Panc1 (cell line): ENCODE measurements around the gene DNAH12. TPM values are rescaled to one million over a fixed set of nuclear protein-coding genes. Genes with fewer than 3 reads are reported as not detected.

Experiments used
- ATAC-seq: fragments of 200-7000 bp; cut with Tn5 transposase; 2 replicates; pipeline ENCODE4 v1.9.1; 2020; ENCODE audit warnings: mild to moderate bottlenecking, moderate library complexity
- BruUV-seq: library from RNA; stranded (reverse); fragments of 400-500 nt; replicated peaks from 2 replicates; lab custom pipeline; 2021; lab: Mats Ljungman, UMichigan
- CTCF ChIA-PET: fragments of 300-600 bp; sonication (Branson Sonifier 250); formaldehyde crosslinking; loops from one replicate; lab custom pipeline; 2022; ENCODE audit warnings: antibody characterized with exemption; lab: Charles Lee
- POLR2A ChIA-PET: fragments of 300-600 bp; sonication (Branson Sonifier 250); formaldehyde crosslinking; loops from one replicate; lab custom pipeline; 2022; ENCODE audit warnings: antibody characterized with exemption; lab: Charles Lee
- DNase-seq: peaks from one replicate; pipeline ENCODE4 v3.0.0-alpha.2; 2010; ENCODE audit warnings: low read depth, low spot score
- H3K27ac ChIP-seq: 2 replicates; pipeline ENCODE4 v1.5.1; 2011; ENCODE audit warnings: mild to moderate bottlenecking, low read length, inconsistent platforms
- H3K27me3 ChIP-seq: fragments of 200-500 bp; sonication (Bioruptor generic); 2 replicates; pipeline ENCODE4 v1.6.0; 2014; ENCODE audit warnings: low read length, inconsistent platforms; ENCODE audit not compliant: control insufficient read depth, insufficient read depth
- H3K36me3 ChIP-seq: fragments of 200-500 bp; sonication (Bioruptor generic); 2 replicates; pipeline ENCODE4 v1.5.1; 2014; ENCODE audit warnings: inconsistent platforms, mild to moderate bottlenecking, low read length, moderate library complexity; ENCODE audit not compliant: control insufficient read depth, insufficient read depth
- H3K4me1 ChIP-seq: 2 replicates; pipeline ENCODE4 v1.5.1; 2011; ENCODE audit warnings: inconsistent platforms, mild to moderate bottlenecking, low read length, moderate library complexity; ENCODE audit not compliant: control insufficient read depth, insufficient read depth
- H3K4me3 ChIP-seq, 2 experiments: 2 replicates each; pipeline ENCODE4 v1.5.1; 2011 to 2012; ENCODE audit warnings: low read depth in 2 of 2, low read length in 2 of 2, mild to moderate bottlenecking in 2 of 2, inconsistent platforms in 1 of 2, moderate library complexity in 1 of 2
- H3K9me3 ChIP-seq: fragments of 200-500 bp; sonication (Bioruptor generic); 2 replicates; pipeline ENCODE4 v1.5.1; 2014; ENCODE audit warnings: low read depth, mild to moderate bottlenecking, inconsistent platforms, low read length, moderate library complexity; ENCODE audit not compliant: control insufficient read depth, insufficient read depth
- POLR2AphosphoS5 ChIP-seq: IDR thresholded peaks from 2 replicates; pipeline ENCODE4 v1.6.1; 2012; ENCODE audit warnings: mild to moderate bottlenecking, low read depth, low read length, moderate library complexity
- SIN3A ChIP-seq: IDR thresholded peaks from 2 replicates; pipeline ENCODE4 v1.6.1; 2012; ENCODE audit warnings: low read depth, mild to moderate bottlenecking, low read length, moderate library complexity, borderline replicate concordance; ENCODE audit not compliant: insufficient read depth
- TCF7L2 ChIP-seq: IDR thresholded peaks from 2 replicates; pipeline ENCODE4 v1.6.1; 2011; ENCODE audit warnings: mild to moderate bottlenecking, low read depth, low read length, inconsistent platforms
- in situ Hi-C: cut with HindIII; loops from 2 replicates; pipeline ENCODE4 v1.10.0; 2016; ENCODE audit warnings: low sequenced_read_pairs, low pct_unique_long_range_greater_than_20kb
- intact Hi-C: fragments of 100-400 bp; cut with micrococcal nuclease; formaldehyde crosslinking; loops from one replicate; pipeline ENCODE4 v1.10.0; 2022; ENCODE audit not compliant: unreplicated experiment
- total RNA-seq: library from RNA; stranded (reverse); gene quantifications from one replicate; pipeline ENCODE4 v1.2.1, GENCODE V29; 2021; ENCODE audit not compliant: unreplicated experiment
- TF ChIP-seq, protein P1 (sequence below): fragments of 450-650 bp; IDR thresholded peaks from 2 replicates; pipeline ENCODE4 v1.5.1; 2017; ENCODE audit warnings: mild to moderate bottlenecking
- TF ChIP-seq, protein P2 (sequence below), 2 experiments: IDR thresholded peaks; 2 replicates each; pipeline ENCODE4 v1.6.1; 2011 to 2012; ENCODE audit warnings: low read depth in 2 of 2, control low read depth in 1 of 2, low read length in 1 of 2, mild to moderate bottlenecking in 1 of 2, moderate library complexity in 1 of 2; ENCODE audit not compliant: insufficient read depth in 1 of 2

Gene DNAH12
- total RNA-seq, 1 experiment from 2014 or later, result 0.21 TPM

DNA sequence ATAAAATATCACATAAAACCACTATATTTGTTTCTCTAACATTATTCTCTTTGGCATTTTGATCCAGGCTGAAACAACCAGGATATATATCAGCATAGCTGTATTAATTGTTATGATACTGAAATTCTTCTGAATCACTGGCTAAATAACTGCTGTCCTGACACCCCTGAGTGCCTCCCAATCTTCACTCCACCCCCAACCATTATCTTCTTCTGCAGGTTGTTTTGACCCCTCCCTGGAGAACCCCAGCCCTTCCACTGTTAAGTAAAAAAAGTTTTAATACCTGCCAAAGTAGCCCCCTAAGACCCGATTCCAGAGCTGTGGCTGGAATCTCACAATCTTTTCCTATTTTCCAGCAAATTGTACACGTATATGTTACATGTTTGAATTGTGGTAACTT lies 124.1 kb downstream of the DNAH12 start:
- H3K4me1 ChIP-seq, result no peaks in the 10 kb centered on the region
- DNase-seq (no peak), ATAC-seq (no peak)
- H3K36me3 ChIP-seq, result no peaks in the 10 kb centered on the region
- no peak overlapping the region for H3K27ac ChIP-seq
- H3K9me3 ChIP-seq, result no peaks in the 10 kb centered on the region
- intact Hi-C loops, result no loop called here
- H3K27me3 ChIP-seq, result no peaks in the 10 kb centered on the region
- POLR2A ChIA-PET, result no interaction called here
- in situ Hi-C loops, result no loop called here
- no TSS peak for BruUV-seq
- TF ChIP-seq, protein P1, sequence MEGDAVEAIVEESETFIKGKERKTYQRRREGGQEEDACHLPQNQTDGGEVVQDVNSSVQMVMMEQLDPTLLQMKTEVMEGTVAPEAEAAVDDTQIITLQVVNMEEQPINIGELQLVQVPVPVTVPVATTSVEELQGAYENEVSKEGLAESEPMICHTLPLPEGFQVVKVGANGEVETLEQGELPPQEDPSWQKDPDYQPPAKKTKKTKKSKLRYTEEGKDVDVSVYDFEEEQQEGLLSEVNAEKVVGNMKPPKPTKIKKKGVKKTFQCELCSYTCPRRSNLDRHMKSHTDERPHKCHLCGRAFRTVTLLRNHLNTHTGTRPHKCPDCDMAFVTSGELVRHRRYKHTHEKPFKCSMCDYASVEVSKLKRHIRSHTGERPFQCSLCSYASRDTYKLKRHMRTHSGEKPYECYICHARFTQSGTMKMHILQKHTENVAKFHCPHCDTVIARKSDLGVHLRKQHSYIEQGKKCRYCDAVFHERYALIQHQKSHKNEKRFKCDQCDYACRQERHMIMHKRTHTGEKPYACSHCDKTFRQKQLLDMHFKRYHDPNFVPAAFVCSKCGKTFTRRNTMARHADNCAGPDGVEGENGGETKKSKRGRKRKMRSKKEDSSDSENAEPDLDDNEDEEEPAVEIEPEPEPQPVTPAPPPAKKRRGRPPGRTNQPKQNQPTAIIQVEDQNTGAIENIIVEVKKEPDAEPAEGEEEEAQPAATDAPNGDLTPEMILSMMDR, result no peak
- TF ChIP-seq POLR2AphosphoS5, result no peak
- no peak overlapping the region for H3K4me3 ChIP-seq
- CTCF ChIA-PET, result no interaction called here

GRCh38 chr3:57411715-57412114 lies 132.4 kb downstream of the DNAH12 start:
- DNase-seq, result no peak
- Histone ChIP-seq H3K4me3 (no peak overlapping the region), H3K9me3 (no peaks in the 10 kb centered on the region), H3K4me1 (no peaks in the 10 kb centered on the region), H3K27ac (no peak overlapping the region), H3K27me3 (no peaks in the 10 kb centered on the region), H3K36me3 (no peaks in the 10 kb centered on the region)
- in situ Hi-C loops, result no loop called here
- intact Hi-C loops, result no loop called here
- ChIA-PET POLR2A (no interaction called here), CTCF (no interaction called here)
- TF ChIP-seq SIN3A (no peak), TCF7L2 (no peak), POLR2AphosphoS5 (no peak)
- TF ChIP-seq, protein P1, result no peak
- TF ChIP-seq, protein P2, sequence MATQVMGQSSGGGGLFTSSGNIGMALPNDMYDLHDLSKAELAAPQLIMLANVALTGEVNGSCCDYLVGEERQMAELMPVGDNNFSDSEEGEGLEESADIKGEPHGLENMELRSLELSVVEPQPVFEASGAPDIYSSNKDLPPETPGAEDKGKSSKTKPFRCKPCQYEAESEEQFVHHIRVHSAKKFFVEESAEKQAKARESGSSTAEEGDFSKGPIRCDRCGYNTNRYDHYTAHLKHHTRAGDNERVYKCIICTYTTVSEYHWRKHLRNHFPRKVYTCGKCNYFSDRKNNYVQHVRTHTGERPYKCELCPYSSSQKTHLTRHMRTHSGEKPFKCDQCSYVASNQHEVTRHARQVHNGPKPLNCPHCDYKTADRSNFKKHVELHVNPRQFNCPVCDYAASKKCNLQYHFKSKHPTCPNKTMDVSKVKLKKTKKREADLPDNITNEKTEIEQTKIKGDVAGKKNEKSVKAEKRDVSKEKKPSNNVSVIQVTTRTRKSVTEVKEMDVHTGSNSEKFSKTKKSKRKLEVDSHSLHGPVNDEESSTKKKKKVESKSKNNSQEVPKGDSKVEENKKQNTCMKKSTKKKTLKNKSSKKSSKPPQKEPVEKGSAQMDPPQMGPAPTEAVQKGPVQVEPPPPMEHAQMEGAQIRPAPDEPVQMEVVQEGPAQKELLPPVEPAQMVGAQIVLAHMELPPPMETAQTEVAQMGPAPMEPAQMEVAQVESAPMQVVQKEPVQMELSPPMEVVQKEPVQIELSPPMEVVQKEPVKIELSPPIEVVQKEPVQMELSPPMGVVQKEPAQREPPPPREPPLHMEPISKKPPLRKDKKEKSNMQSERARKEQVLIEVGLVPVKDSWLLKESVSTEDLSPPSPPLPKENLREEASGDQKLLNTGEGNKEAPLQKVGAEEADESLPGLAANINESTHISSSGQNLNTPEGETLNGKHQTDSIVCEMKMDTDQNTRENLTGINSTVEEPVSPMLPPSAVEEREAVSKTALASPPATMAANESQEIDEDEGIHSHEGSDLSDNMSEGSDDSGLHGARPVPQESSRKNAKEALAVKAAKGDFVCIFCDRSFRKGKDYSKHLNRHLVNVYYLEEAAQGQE (IDR thresholded peaks at IDR 0.05; ENCODE audit: insufficient read depth in 1 of 2, low read depth in 2 of 2, low read length in 1 of 2), result no peak
- BruUV-seq, result no TSS peak
- no peak for ATAC-seq
